KMS-11 (cell line): Measurements from ENCODE around the gene ZNF3.

ENCODE experiments used
- H2AFZ ChIP-seq: fragments of 200-600 bp; sonication (generic); 2 replicates; pipeline ENCODE4 v1.6.1; 2016; ENCODE audit warnings: antibody characterized with exemption, mixed run types, low read depth
- H3K27ac ChIP-seq: fragments of 200-600 bp; sonication (generic); 2 replicates; pipeline ENCODE4 v1.6.1; 2016; ENCODE audit warnings: mild to moderate bottlenecking, mixed run types
- H3K27me3 ChIP-seq: fragments of 200-600 bp; sonication (generic); 2 replicates; pipeline ENCODE4 v1.6.1; 2017; ENCODE audit warnings: mild to moderate bottlenecking, low read depth, mixed run types, moderate library complexity; ENCODE audit not compliant: insufficient read depth
- H3K36me3 ChIP-seq: fragments of 200-600 bp; sonication (generic); 2 replicates; pipeline ENCODE4 v1.6.1; 2017; ENCODE audit warnings: mild to moderate bottlenecking, mixed run types; ENCODE audit not compliant: insufficient read depth
- H3K4me1 ChIP-seq: fragments of 200-600 bp; sonication (generic); 2 replicates; pipeline ENCODE4 v1.6.1; 2016; ENCODE audit warnings: mild to moderate bottlenecking, low read depth, mixed run types; ENCODE audit not compliant: poor library complexity, severe bottlenecking
- H3K4me2 ChIP-seq: fragments of 200-600 bp; sonication (generic); 2 replicates; pipeline ENCODE4 v1.7.0; 2016; ENCODE audit warnings: mild to moderate bottlenecking, mixed run types
- H3K4me3 ChIP-seq: fragments of 200-600 bp; sonication (generic); IDR thresholded peaks from 2 replicates; pipeline ENCODE4 v1.6.1; 2017; ENCODE audit warnings: low read depth, low read length, mixed read lengths; ENCODE audit not compliant: insufficient read depth
- H3K79me2 ChIP-seq: fragments of 200-600 bp; sonication (generic); 2 replicates; pipeline ENCODE4 v1.6.1; 2016; ENCODE audit warnings: low read depth, mixed run types; ENCODE audit not compliant: insufficient read depth
- H3K9ac ChIP-seq: fragments of 200-600 bp; sonication (generic); 2 replicates; pipeline ENCODE4 v1.6.1; 2016; ENCODE audit warnings: mild to moderate bottlenecking, mixed run types
- H4K20me1 ChIP-seq: fragments of 200-600 bp; sonication (generic); 2 replicates; pipeline ENCODE4 v1.6.1; 2016; ENCODE audit warnings: mild to moderate bottlenecking, mixed run types; ENCODE audit not compliant: insufficient read depth
- TF ChIP-seq, protein P1 (sequence below): fragments of 200-600 bp; sonication (generic); conservative IDR thresholded peaks from 2 replicates; pipeline ENCODE4 v1.6.1; 2017; ENCODE audit warnings: low read depth, mild to moderate bottlenecking, antibody characterized with exemption, low read length, moderate library complexity, mixed read lengths

ZNF3 gene

GRCh38 chr7:100053215-100053614 is 28.3 kb downstream of the ZNF3 start:
- Histone ChIP-seq H3K27ac (no peak overlapping the region), H3K4me1 (peaks cover 12% of the 10 kb centered on the region), H3K36me3 (no peaks in the 10 kb centered on the region), H3K9ac (no peak overlapping the region), H3K4me3 (no peak overlapping the region), H3K79me2 (no peaks in the 10 kb centered on the region), H4K20me1 (no peaks in the 10 kb centered on the region), H3K4me2 (no peak overlapping the region), H2AFZ (no peak overlapping the region), H3K27me3 (no peaks in the 10 kb centered on the region; the same call in 1 of the 2 replicates)
- TF ChIP-seq, protein P1, sequence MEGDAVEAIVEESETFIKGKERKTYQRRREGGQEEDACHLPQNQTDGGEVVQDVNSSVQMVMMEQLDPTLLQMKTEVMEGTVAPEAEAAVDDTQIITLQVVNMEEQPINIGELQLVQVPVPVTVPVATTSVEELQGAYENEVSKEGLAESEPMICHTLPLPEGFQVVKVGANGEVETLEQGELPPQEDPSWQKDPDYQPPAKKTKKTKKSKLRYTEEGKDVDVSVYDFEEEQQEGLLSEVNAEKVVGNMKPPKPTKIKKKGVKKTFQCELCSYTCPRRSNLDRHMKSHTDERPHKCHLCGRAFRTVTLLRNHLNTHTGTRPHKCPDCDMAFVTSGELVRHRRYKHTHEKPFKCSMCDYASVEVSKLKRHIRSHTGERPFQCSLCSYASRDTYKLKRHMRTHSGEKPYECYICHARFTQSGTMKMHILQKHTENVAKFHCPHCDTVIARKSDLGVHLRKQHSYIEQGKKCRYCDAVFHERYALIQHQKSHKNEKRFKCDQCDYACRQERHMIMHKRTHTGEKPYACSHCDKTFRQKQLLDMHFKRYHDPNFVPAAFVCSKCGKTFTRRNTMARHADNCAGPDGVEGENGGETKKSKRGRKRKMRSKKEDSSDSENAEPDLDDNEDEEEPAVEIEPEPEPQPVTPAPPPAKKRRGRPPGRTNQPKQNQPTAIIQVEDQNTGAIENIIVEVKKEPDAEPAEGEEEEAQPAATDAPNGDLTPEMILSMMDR: peak; percentile 43; the same call in 1 of the 2 replicates

- no peak overlapping the region for H2AFZ ChIP-seq
- TF ChIP-seq, protein P1: no peak
- H3K4me1 ChIP-seq: peaks cover 12% of the 10 kb centered on the region
- H3K4me3 ChIP-seq: no peak overlapping the region
- H4K20me1 ChIP-seq: no peaks in the 10 kb centered on the region
- no peaks in the 10 kb centered on the region for H3K36me3 ChIP-seq
- H3K4me2 ChIP-seq: no peak overlapping the region
- H3K27me3 ChIP-seq: no peaks in the 10 kb centered on the region; the same call in 1 of the 2 replicates
- H3K79me2 ChIP-seq: no peaks in the 10 kb centered on the region
- H3K27ac ChIP-seq: no peak overlapping the region
- H3K9ac ChIP-seq: no peak overlapping the region
Observed at GRCh38 chr7:100051611-100052010, 29.9 kb downstream of the ZNF3 start.

- Histone ChIP-seq H3K4me3 (peak within 1 kb of the TSS; percentile 53), H3K27me3 (no peaks in the 10 kb centered on the region; the same call in 1 of the 2 replicates), H3K4me2 (peak within 1 kb of the TSS; percentile 91), H3K9ac (peak within 1 kb of the TSS; percentile 55; the same call in 1 of the 2 replicates), H2AFZ (peak within 1 kb of the TSS; percentile 98), H3K4me1 (peaks cover 12% of the 10 kb centered on the region), H3K27ac (peak within 1 kb of the TSS; percentile 21; the same call in 1 of the 2 replicates), H3K79me2 (no peaks in the 10 kb centered on the region), H3K36me3 (no peaks in the 10 kb centered on the region), H4K20me1 (no peaks in the 10 kb centered on the region)
- TF ChIP-seq, protein P1: no peak
Observed at GRCh38 chr7:100049441-100050291, 31.9 kb downstream of the ZNF3 start, which contains the start of gene ZSCAN21. TSS of gene ZSCAN21 (plus strand) at chr7:100049774. CDS start at chr7:100057007, 7,233 bp downstream.

DNA sequence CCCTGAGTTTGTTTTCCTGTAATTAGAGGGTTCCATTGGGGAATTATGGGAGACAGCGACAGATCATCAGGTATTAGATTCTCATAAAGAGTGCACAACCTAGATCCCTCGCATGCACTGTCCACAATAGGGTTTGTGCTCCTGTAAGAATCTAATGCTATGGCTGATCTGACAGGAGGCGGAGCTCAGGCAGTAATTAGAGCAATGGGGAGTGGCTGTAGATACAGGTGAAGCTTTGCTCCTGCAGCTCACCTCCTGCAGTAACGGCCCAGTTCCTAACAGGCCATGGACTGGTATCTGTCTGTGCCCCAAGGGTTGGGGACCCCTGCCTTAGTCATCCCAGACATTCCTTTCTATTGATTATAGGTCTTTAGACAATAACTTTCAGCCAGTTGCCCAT is 32.8 kb downstream of the ZNF3 start:
- Histone ChIP-seq H3K4me1 (peaks cover 12% of the 10 kb centered on the region), H2AFZ (peak overlapping the region; percentile 98; the same call in 1 of the 2 replicates), H4K20me1 (no peaks in the 10 kb centered on the region), H3K4me3 (no peak overlapping the region), H3K36me3 (no peaks in the 10 kb centered on the region), H3K27me3 (no peaks in the 10 kb centered on the region; the same call in 1 of the 2 replicates), H3K27ac (no peak overlapping the region), H3K4me2 (no peak overlapping the region; the same call in 1 of the 2 replicates), H3K79me2 (no peaks in the 10 kb centered on the region), H3K9ac (no peak overlapping the region)
- TF ChIP-seq, protein P1: no peak
